GM12892 (cell line): Measurements from ENCODE around the gene CHST8.

Experiments
- POLR2A ChIP-seq: IDR thresholded peaks from 2 replicates; pipeline ENCODE4 v1.6.1; 2011; ENCODE audit warnings: low read depth, low read length, control low read depth
- POLR2AphosphoS5 ChIP-seq: IDR thresholded peaks from 2 replicates; pipeline ENCODE4 v1.6.1; 2011; ENCODE audit warnings: low read depth, low read length, control low read depth
- TAF1 ChIP-seq: IDR thresholded peaks from 2 replicates; pipeline ENCODE4 v1.6.1; 2011; ENCODE audit warnings: low read depth, mild to moderate bottlenecking, control low read depth, low read length, borderline replicate concordance

DNA sequence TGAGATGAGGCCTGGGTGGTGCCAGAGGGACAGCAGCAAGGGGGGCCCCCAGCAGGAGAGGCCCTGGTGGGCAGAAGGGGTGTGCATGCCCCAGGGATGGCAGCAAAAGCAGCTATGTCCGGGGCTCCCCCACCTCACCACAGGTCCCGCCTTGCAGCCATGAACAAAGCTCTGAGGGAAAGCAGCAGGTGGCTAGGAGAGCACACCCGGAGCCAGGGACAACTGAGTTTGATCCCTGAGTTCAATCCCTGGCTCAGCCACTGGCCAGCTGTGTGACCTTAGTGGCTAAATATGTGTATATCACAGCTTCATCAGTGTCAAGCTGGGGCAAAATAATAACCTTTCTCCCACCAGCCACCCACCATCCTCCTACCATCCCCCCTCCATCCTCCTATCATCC lies 127.3 kb downstream of the CHST8 start:
- no peak for TF ChIP-seq POLR2AphosphoS5
- TF ChIP-seq POLR2A, result no peak
- TF ChIP-seq TAF1, result no peak
